K562 (cell line): ENCODE results near the gene ZNF791. TPM values are rescaled to one million over a fixed set of nuclear protein-coding genes. Genes with fewer than 3 reads are reported as not detected.

Experiments used
- AFF1 ChIP-seq, 2 experiments: fragments of 450-650 bp; IDR thresholded peaks; 2 replicates each; pipeline ENCODE4 v1.6.1; 2018; ENCODE audit warnings: mild to moderate bottlenecking in 2 of 2, low read depth in 1 of 2; ENCODE audit not compliant: partially characterized antibody in 2 of 2
- ATF1 ChIP-seq, 2 experiments: fragments of 450-650 bp in 1 of 2; IDR thresholded peaks; 2 replicates each; pipeline ENCODE4 v1.6.1; 2016; ENCODE audit warnings: missing compliant biosample characterization in 1 of 2, missing genetic modification characterization in 1 of 2
- JUN ChIP-seq, 2 experiments: sonication (generic) in 1 of 2; formaldehyde crosslinking in 1 of 2; IDR thresholded peaks; 2 replicates each; pipeline versions ENCODE4 v1.6.1 to v1.8.0; 2012 to 2022; ENCODE audit warnings: borderline replicate concordance in 2 of 2, mild to moderate bottlenecking in 2 of 2, improper control_type of control experiment in 1 of 2, low read depth in 1 of 2, low read length in 1 of 2, missing genetic modification reagents in 1 of 2
- RBM39 ChIP-seq: fragments of 200-400 bp; formaldehyde crosslinking; optimal IDR thresholded peaks from 2 replicates; pipeline ENCODE3; 2018; ENCODE audit warnings: low read depth, low read length
- SMAD4 ChIP-seq: fragments of 250-450 bp; sonication (Bioruptor Pico); conservative IDR thresholded peaks from 2 replicates; pipeline ENCODE4 v1.8.0; 2021; ENCODE audit warnings: inconsistent platforms, mild to moderate bottlenecking, moderate library complexity
- TARDBP ChIP-seq: fragments of 450-650 bp; IDR thresholded peaks from 2 replicates; pipeline ENCODE4 v1.6.1; 2016
- TRIM24 ChIP-seq, 2 experiments: fragments of 450-650 bp; IDR thresholded peaks; 2 replicates each; pipeline ENCODE4 v1.6.1; 2016
- XRCC3 ChIP-seq: fragments of 450-650 bp; IDR thresholded peaks from 2 replicates; pipeline ENCODE4 v1.6.1; 2017; ENCODE audit warnings: mild to moderate bottlenecking, moderate library complexity
- polyA plus RNA-seq, 8 experiments: library from polyadenylated mRNA; depleted of rRNA in 4 of 8; stranded (reverse) in 5 of 8; unstranded in 3 of 8; fragments of >200 nt; fragmentation: Nextera tagmentation in 2 of 8; fragmentation: Illumina TruSeq in 1 of 8; extraction: Ambion mirVana in 2 of 8; extraction: Trizol in 1 of 8; gene quantifications; 2 replicates each; pipeline versions ENCODE4 v1.2.1 to v1.2.3, GENCODE V29; 2011 to 2014; ENCODE audit warnings: inconsistent platforms in 1 of 8, missing spikeins in 1 of 8
- total RNA-seq, 7 experiments: library from RNA; depleted of rRNA in 6 of 7; stranded (reverse); fragments of >200 nt in 6 of 7; fragmentation: Illumina TruSeq in 2 of 7; extraction: Trizol in 2 of 7; gene quantifications; 2 replicates each; pipeline versions ENCODE4 v1.2.1 to v1.2.3, GENCODE V29; 2011 to 2021; ENCODE audit warnings: low replicate concordance in 1 of 7
- TF ChIP-seq, protein P1 (sequence below), 2 experiments: fragments of 450-650 bp in 1 of 2; sonication (generic) in 1 of 2; formaldehyde crosslinking in 1 of 2; IDR thresholded peaks; 2 replicates each; pipeline versions ENCODE4 v1.7.1 to v1.9.0; 2016 to 2022; ENCODE audit warnings: inconsistent platforms in 1 of 2, mild to moderate bottlenecking in 1 of 2, missing genetic modification reagents in 1 of 2

Gene ZNF791
- total and polyA plus RNA-seq, 9 of the 15 experiments (the other 6 are each of a cell fraction or from before 2014, with no cell fraction given): 7.8 to 22.7 (median 13.1) TPM

DNA sequence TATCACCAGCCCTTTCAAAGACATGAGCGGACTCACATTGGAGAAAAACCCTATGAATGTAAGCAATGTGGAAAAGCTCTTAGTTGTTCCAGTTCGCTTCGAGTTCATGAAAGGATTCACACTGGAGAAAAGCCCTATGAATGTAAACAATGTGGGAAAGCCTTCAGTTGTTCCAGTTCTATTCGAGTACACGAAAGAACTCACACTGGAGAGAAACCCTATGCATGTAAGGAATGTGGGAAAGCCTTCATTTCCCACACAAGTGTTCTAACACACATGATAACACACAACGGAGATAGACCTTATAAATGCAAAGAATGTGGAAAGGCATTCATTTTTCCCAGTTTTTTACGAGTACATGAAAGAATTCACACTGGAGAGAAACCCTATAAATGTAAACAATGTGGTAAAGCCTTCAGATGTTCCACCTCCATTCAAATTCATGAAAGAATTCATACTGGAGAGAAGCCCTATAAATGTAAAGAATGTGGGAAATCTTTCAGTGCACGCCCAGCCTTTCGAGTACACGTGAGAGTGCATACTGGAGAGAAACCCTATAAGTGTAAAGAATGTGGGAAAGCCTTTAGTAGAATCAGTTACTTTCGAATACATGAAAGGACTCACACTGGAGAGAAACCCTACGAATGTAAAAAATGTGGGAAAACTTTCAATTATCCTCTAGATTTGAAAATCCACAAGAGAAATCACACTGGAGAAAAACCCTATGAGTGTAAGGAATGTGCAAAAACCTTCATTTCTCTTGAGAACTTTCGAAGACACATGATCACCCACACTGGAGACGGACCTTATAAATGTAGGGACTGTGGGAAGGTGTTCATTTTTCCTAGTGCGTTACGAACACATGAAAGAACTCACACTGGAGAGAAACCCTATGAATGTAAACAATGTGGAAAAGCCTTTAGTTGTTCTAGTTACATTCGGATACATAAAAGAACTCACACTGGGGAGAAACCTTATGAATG, 17.6 kb downstream of the ZNF791 start (continued):
- TF ChIP-seq AFF1 (IDR thresholded peaks at IDR 0.05; ENCODE audit: low read depth in 1 of 2, partially characterized antibody in 2 of 2): peak in 1 of 2 experiments; percentile 27
- TF ChIP-seq JUN (IDR thresholded peaks at IDR 0.05; ENCODE audit: borderline replicate concordance, low read depth, low read length): 0 out of 2 replicates have a peak, but pooled peaks have one; percentile 22
- no peak for TF ChIP-seq JUN (CRISPR knock-in tag; IDR thresholded peaks at IDR 0.05; ENCODE audit: borderline replicate concordance)
- TF ChIP-seq ATF1 (CRISPR knock-in tag; IDR thresholded peaks at IDR 0.05): no peak
- TF ChIP-seq ATF1 (tag; IDR thresholded peaks at IDR 0.05): no peak
- no peak for TF ChIP-seq RBM39
- TF ChIP-seq TARDBP: no peak
- no peak for TF ChIP-seq SMAD4 (CRISPR knock-in tag)
- TF ChIP-seq XRCC3: peak; percentile 82; the same call in 1 of the 2 replicates
- TF ChIP-seq, protein P1, sequence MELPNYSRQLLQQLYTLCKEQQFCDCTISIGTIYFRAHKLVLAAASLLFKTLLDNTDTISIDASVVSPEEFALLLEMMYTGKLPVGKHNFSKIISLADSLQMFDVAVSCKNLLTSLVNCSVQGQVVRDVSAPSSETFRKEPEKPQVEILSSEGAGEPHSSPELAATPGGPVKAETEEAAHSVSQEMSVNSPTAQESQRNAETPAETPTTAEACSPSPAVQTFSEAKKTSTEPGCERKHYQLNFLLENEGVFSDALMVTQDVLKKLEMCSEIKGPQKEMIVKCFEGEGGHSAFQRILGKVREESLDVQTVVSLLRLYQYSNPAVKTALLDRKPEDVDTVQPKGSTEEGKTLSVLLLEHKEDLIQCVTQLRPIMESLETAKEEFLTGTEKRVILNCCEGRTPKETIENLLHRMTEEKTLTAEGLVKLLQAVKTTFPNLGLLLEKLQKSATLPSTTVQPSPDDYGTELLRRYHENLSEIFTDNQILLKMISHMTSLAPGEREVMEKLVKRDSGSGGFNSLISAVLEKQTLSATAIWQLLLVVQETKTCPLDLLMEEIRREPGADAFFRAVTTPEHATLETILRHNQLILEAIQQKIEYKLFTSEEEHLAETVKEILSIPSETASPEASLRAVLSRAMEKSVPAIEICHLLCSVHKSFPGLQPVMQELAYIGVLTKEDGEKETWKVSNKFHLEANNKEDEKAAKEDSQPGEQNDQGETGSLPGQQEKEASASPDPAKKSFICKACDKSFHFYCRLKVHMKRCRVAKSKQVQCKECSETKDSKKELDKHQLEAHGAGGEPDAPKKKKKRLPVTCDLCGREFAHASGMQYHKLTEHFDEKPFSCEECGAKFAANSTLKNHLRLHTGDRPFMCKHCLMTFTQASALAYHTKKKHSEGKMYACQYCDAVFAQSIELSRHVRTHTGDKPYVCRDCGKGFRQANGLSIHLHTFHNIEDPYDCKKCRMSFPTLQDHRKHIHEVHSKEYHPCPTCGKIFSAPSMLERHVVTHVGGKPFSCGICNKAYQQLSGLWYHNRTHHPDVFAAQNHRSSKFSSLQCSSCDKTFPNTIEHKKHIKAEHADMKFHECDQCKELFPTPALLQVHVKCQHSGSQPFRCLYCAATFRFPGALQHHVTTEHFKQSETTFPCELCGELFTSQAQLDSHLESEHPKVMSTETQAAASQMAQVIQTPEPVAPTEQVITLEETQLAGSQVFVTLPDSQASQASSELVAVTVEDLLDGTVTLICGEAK (IDR thresholded peaks at IDR 0.05): 0 out of 2 replicates have a peak, but pooled peaks have one; percentile 23
- TF ChIP-seq, protein P1 (CRISPR knock-in tag; IDR thresholded peaks at IDR 0.05): no peak
- TF ChIP-seq TRIM24 (IDR thresholded peaks at IDR 0.05): peak; percentile 6 to 67; a peak in 2 of 4 replicates
